Prostate gland (tissue), 2 donors: Measurements from ENCODE around the gene JARID2.

Source experiments
- CTCF ChIP-seq, 4 experiments: fragments of 200-600 bp in 2 of 4; fragments of 450-650 bp in 2 of 4; sonication (generic) in 2 of 4; IDR thresholded peaks; 1 replicate in 3 of 4; 2 replicates in 1 of 4; pipeline ENCODE4 v1.5.1; 2016 to 2019; ENCODE audit warnings: antibody characterized with exemption in 4 of 4, mild to moderate bottlenecking in 2 of 4, moderate library complexity in 2 of 4
- POLR2A ChIP-seq: fragments of 450-650 bp; IDR thresholded peaks from one replicate; pipeline ENCODE4 v1.6.1; 2016; ENCODE audit warnings: antibody characterized with exemption, mild to moderate bottlenecking
- POLR2AphosphoS5 ChIP-seq: sonication (generic); formaldehyde crosslinking; IDR thresholded peaks from one replicate; pipeline ENCODE4 v1.6.1; 2017; ENCODE audit warnings: antibody characterized with exemption

GRCh38 chr6:15430931-15431405 lies 185.1 kb downstream of the JARID2 start:
- no peak for TF ChIP-seq POLR2A
- TF ChIP-seq CTCF (IDR thresholded peaks at IDR 0.05): no peak
- TF ChIP-seq POLR2AphosphoS5: no peak
